ENCODE results near the gene SYT9.
A peak's percentile ranks its signal among the peaks of the same experiment; 100 is the strongest.

The SYT9 gene

GRCh38 chr11:7436657-7437056, 185.0 kb downstream of the SYT9 start:
- intact Hi-C loops (cut with micrococcal nuclease): no loop called here
- H3K27ac Mint-ChIP-seq: peak overlapping the region; percentile 56
- peaks cover 1% of the 10 kb centered on the region for H3K27me3 Mint-ChIP-seq
- H3K36me3 Mint-ChIP-seq (ENCODE audit: low read depth): no peaks in the 10 kb centered on the region
- H3K4me3 Mint-ChIP-seq: no peak overlapping the region
- no peaks in the 10 kb centered on the region for H3K9me3 Mint-ChIP-seq
- peaks cover 35% of the 10 kb centered on the region for H3K4me1 Mint-ChIP-seq (ENCODE audit: low read depth)

- Mint-ChIP-seq H3K27ac (no peak overlapping the region), H3K4me3 (no peak overlapping the region), H3K4me1 (ENCODE audit: low read depth) (peaks cover 35% of the 10 kb centered on the region), H3K27me3 (peaks cover 1% of the 10 kb centered on the region), H3K9me3 (no peaks in the 10 kb centered on the region), H3K36me3 (ENCODE audit: low read depth) (no peaks in the 10 kb centered on the region)
- intact Hi-C loops (cut with micrococcal nuclease): no loop called here
Observed at GRCh38 chr11:7437696-7438095, 186.0 kb downstream of the SYT9 start.

GRCh38 chr11:7439746-7440320, 188.1 kb downstream of the SYT9 start:
- Mint-ChIP-seq H3K4me1 (ENCODE audit: low read depth) (peaks cover 35% of the 10 kb centered on the region), H3K36me3 (ENCODE audit: low read depth) (no peaks in the 10 kb centered on the region), H3K27me3 (peaks cover 1% of the 10 kb centered on the region), H3K9me3 (no peaks in the 10 kb centered on the region), H3K4me3 (no peak overlapping the region), H3K27ac (no peak overlapping the region)
- intact Hi-C loops (cut with micrococcal nuclease): loop anchor here (2.0 kb wide), 1 partner anchor 69 kb away; no protein-coding TSS in a partner anchor

DNA sequence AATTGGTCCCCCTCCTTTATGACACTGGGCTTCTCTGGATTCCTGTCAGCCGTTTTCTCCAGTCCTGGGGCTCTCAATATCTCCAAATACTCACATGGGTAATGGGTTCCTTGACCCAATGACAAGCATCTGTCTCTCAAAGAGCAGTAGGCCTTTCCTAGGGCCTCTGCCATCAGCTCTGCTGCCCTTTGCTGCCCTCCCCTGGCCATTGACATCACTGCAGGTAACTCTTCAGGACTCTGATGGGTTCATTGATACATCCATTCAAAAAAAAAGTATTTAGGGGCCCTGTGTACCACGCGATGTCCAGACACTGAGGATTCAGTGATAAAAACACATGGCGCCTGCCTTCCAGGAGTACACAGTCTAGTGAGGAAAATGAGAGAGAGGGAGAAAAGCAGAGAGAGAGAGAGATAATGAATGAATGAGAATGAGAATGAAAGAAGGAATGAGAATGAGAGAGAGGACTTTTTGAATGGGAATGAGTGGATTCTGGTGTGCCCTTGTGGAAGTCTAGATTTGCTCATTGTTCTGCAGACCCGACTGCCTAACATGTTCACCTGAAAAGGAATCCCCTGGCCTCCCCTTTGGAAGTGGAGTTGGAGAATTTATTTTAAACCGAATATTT, 191.0 kb downstream of the SYT9 start:
- no peak overlapping the region for H3K4me3 Mint-ChIP-seq
- intact Hi-C loops (cut with micrococcal nuclease): loop anchor here (1.0 to 2.0 kb wide), 2 partner anchors 89 to 344 kb away; no protein-coding TSS in a partner anchor
- no peak overlapping the region for H3K27ac Mint-ChIP-seq
- peaks cover 4% of the 10 kb centered on the region for H3K27me3 Mint-ChIP-seq
- no peaks in the 10 kb centered on the region for H3K9me3 Mint-ChIP-seq
- no peaks in the 10 kb centered on the region for H3K36me3 Mint-ChIP-seq (ENCODE audit: low read depth)
- H3K4me1 Mint-ChIP-seq (ENCODE audit: low read depth): peaks cover 22% of the 10 kb centered on the region

GRCh38 chr11:7444091-7444981, 192.6 kb downstream of the SYT9 start:
- peak overlapping the region; percentile 7 for H3K27ac Mint-ChIP-seq

GRCh38 chr11:7445564-7445963, 193.9 kb downstream of the SYT9 start:
- no peak overlapping the region for H3K27ac Mint-ChIP-seq
- H3K36me3 Mint-ChIP-seq (ENCODE audit: low read depth): no peaks in the 10 kb centered on the region

More at GRCh38 chr11:7444091-7444981, 192.6 kb downstream of the SYT9 start:
- no peaks in the 10 kb centered on the region for H3K36me3 Mint-ChIP-seq (ENCODE audit: low read depth)
- H3K4me3 Mint-ChIP-seq: no peak overlapping the region
- peaks cover 3% of the 10 kb centered on the region for H3K27me3 Mint-ChIP-seq
- H3K4me1 Mint-ChIP-seq (ENCODE audit: low read depth): peaks cover 13% of the 10 kb centered on the region
- no peaks in the 10 kb centered on the region for H3K9me3 Mint-ChIP-seq
- intact Hi-C loops (cut with micrococcal nuclease): no loop called here

GRCh38 chr11:7448201-7448600, 196.5 kb downstream of the SYT9 start:
- Mint-ChIP-seq H3K4me1 (ENCODE audit: low read depth) (peaks cover 11% of the 10 kb centered on the region), H3K27me3 (peaks cover 3% of the 10 kb centered on the region), H3K36me3 (ENCODE audit: low read depth) (no peaks in the 10 kb centered on the region), H3K27ac (no peak overlapping the region), H3K4me3 (no peak overlapping the region), H3K9me3 (no peaks in the 10 kb centered on the region)
- intact Hi-C loops (cut with micrococcal nuclease): no loop called here

More at GRCh38 chr11:7445564-7445963, 193.9 kb downstream of the SYT9 start:
- no peak overlapping the region for H3K4me3 Mint-ChIP-seq
- no peaks in the 10 kb centered on the region for H3K9me3 Mint-ChIP-seq
- H3K4me1 Mint-ChIP-seq (ENCODE audit: low read depth): peaks cover 11% of the 10 kb centered on the region
- peaks cover 3% of the 10 kb centered on the region for H3K27me3 Mint-ChIP-seq
- intact Hi-C loops (cut with micrococcal nuclease): no loop called here

- peaks cover 3% of the 10 kb centered on the region for H3K27me3 Mint-ChIP-seq
- intact Hi-C loops (cut with micrococcal nuclease): no loop called here
- H3K36me3 Mint-ChIP-seq (ENCODE audit: low read depth): no peaks in the 10 kb centered on the region
- H3K9me3 Mint-ChIP-seq: no peaks in the 10 kb centered on the region
- H3K27ac Mint-ChIP-seq: peak overlapping the region; percentile 7
- H3K4me1 Mint-ChIP-seq (ENCODE audit: low read depth): peaks cover 11% of the 10 kb centered on the region
- H3K4me3 Mint-ChIP-seq: no peak overlapping the region
Observed at GRCh38 chr11:7449211-7449840, 197.6 kb downstream of the SYT9 start.

- H3K27me3 Mint-ChIP-seq: peaks cover 3% of the 10 kb centered on the region
- H3K36me3 Mint-ChIP-seq (ENCODE audit: low read depth): no peaks in the 10 kb centered on the region
- no peak overlapping the region for H3K4me3 Mint-ChIP-seq
- H3K9me3 Mint-ChIP-seq: no peaks in the 10 kb centered on the region
- peak overlapping the region; percentile 7 for H3K27ac Mint-ChIP-seq
- intact Hi-C loops (cut with micrococcal nuclease): no loop called here
- peaks cover 11% of the 10 kb centered on the region for H3K4me1 Mint-ChIP-seq (ENCODE audit: low read depth)
Observed at GRCh38 chr11:7449841-7450214, 198.1 kb downstream of the SYT9 start.

- no peaks in the 10 kb centered on the region for H3K9me3 Mint-ChIP-seq
- H3K27ac Mint-ChIP-seq: no peak overlapping the region
- no peaks in the 10 kb centered on the region for H3K27me3 Mint-ChIP-seq
- peaks cover 11% of the 10 kb centered on the region for H3K4me1 Mint-ChIP-seq (ENCODE audit: low read depth)
- H3K36me3 Mint-ChIP-seq (ENCODE audit: low read depth): no peaks in the 10 kb centered on the region
- no peak overlapping the region for H3K4me3 Mint-ChIP-seq
- intact Hi-C loops (cut with micrococcal nuclease): no loop called here
Observed at GRCh38 chr11:7450836-7451235, 199.1 kb downstream of the SYT9 start.

DNA sequence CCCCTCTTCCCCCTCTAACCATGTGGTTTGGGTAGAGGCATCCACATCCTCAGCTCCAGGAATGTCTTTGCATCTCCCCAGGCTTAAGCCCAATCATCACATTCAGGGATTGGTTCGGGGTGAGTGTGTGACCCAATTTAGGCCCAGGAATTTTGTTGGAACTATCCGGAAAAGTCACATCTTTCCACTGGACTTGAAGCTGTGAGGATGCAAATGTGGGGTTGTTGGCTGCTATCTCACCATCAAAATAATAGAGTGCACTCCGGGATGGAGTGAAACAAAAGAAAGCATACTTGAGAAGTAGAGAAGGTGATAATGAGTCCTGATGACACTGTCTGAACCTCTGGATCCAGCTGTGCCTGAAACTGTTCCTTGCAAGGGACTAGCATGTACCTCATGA, 199.8 kb downstream of the SYT9 start:
- intact Hi-C loops (cut with micrococcal nuclease): no loop called here
- Mint-ChIP-seq H3K27ac (no peak overlapping the region), H3K4me3 (no peak overlapping the region), H3K27me3 (no peaks in the 10 kb centered on the region), H3K9me3 (no peaks in the 10 kb centered on the region), H3K4me1 (ENCODE audit: low read depth) (peaks cover 11% of the 10 kb centered on the region), H3K36me3 (ENCODE audit: low read depth) (no peaks in the 10 kb centered on the region)

DNA sequence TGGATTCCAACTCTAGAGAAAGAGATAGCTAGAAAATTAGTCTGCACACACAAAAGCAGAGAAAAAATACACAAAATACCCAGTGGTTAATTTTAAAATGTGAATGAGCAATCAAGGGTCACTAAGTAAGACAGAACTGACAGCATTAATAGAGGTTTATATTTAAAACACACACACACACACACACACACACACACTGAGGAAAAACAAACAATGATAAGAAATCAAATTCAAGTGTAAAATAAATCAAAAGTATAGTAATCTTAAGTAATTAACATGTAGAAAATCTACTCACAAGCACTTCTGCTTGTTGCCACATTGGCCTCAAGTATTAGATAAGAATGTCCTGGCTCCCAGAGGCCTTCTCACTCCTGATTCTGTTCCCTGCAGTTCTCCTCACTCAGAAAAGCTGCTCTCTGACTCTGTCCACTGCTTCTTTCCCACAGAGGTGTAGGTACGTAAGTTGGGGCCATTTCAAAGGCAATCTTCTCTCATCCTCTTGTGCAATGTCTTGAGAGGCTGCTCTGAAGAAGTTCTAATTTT, 200.3 kb downstream of the SYT9 start:
- Mint-ChIP-seq H3K4me3 (no peak overlapping the region), H3K4me1 (ENCODE audit: low read depth) (peaks cover 11% of the 10 kb centered on the region), H3K36me3 (ENCODE audit: low read depth) (no peaks in the 10 kb centered on the region), H3K27ac (no peak overlapping the region), H3K27me3 (no peaks in the 10 kb centered on the region), H3K9me3 (no peaks in the 10 kb centered on the region)
- intact Hi-C loops (cut with micrococcal nuclease): no loop called here

DNA sequence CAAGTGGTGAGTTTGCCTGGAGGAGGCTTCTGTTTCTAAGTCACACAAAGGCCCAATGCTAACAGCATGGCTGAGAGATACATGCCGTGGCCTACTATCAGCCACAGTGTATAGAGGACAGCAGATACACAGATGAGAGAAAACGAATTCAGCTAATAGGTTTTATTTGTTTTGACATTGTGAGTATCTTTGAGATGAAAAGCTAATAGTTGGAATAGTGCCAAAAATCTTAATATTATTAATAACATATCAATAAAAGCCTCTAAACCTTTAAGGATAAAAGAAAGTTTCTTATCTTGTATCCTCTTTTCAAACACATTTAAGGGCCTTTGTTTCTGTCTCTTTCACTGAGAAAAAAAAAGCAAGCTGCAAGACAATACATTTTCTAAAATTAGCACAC, 203.2 kb downstream of the SYT9 start:
- Mint-ChIP-seq H3K4me1 (ENCODE audit: low read depth) (peaks cover 2% of the 10 kb centered on the region), H3K27ac (no peak overlapping the region), H3K36me3 (ENCODE audit: low read depth) (no peaks in the 10 kb centered on the region), H3K27me3 (no peaks in the 10 kb centered on the region), H3K9me3 (no peaks in the 10 kb centered on the region), H3K4me3 (no peak overlapping the region)
- intact Hi-C loops (cut with micrococcal nuclease): no loop called here

Data from dendritic cell treated with granulocyte-macrophage colony-stimulating factor and Interleukin-4, amounts not matched to agents 40 ng/mL and 50 ng/mL, for 4 days (primary cell).